Esophagus mucosa (tissue), 1 donor: ENCODE measurements around the gene IMMP2L. TPM values are rescaled to one million over a fixed set of nuclear protein-coding genes. Genes with fewer than 3 reads are reported as not detected.

Source experiments
- ATAC-seq: fragments of 200-7000 bp; cut with Tn5 transposase; one replicate; pipeline ENCODE4 v1.9.1; 2020
- total RNA-seq: library from RNA; stranded (reverse); gene quantifications from one replicate; pipeline ENCODE4 v1.2.4, GENCODE V29; 2023
- donor health status: DM: yes; HTN: yes; CAD: no.

Gene IMMP2L
- total RNA-seq, 1 donor from 2014 or later, result 8.8 TPM

DNA sequence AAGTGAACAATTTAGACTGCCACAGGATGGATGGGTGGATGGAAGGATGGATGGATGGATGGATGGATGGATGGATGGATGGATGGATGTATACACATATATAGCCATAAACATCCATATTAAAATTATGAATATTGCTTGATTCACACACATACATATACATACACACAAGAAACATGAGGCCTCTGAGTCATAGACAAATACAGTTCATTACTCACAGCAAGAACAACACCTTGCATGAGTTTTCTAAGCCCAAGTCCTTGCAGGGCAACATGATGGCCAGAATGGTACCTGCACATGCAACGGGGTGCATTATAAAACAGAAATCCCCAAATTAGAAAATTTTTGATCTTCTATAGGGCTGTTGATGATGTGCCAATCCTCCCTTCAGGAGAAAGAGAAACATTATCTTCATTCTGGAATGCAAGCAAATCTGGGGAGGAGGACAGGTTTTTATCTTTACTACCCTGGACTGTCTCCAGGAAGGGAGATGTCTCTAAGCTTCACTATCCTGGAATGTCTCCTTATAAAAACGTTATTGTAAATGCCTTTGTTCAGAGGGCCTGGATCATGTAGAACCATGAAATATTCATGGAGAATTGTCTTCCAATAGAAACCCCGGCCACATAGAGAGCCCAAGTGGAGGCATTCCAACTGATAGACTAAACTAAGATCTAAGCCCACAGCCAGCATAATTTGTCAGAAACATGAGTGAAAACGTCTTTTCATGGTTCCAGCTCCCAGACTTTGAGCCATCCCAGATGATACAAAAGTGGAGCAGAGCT is 709.9 kb downstream of the IMMP2L start:
- no peak for ATAC-seq

DNA sequence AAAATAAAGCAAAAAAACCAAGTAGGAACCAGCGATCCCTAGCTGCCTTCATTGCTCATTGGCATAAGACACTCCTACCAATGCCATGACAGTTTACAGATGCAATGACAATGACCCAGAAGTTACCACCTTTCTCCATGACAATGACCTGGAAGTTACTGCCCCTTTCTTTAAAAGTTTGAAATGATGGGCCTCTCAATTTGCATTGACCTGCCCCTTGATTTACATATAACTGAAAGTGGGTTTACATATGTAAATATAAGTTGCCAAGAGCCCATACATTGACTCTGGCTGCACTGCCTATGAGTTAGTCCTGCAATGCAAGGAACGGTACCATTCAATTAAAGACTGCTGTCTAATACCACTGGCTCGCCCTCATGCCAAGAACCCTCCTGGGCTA is 712.1 kb downstream of the IMMP2L start:
- no peak for ATAC-seq

DNA sequence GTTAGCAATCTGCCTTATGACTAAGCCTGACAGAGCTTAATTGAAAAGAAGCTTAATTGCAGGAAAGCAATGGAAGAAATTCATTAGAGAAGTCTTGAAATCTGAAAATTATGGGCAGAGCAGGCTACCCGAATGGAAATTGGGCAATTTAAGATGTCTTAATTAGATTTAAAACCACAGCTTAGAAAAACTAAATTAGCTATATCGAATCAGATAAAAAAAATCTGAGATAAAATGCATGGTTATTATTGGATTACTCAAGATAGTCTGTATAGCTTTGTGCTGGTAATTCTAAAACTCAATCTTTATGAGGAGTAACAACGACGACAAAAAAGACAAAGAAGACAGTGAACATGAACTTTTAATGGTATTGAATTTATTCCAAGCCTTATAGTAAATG is 719.5 kb downstream of the IMMP2L start:
- ATAC-seq, result no peak

GRCh38 chr7:110841840-110842545 is 720.3 kb downstream of the IMMP2L start:
- no peak for ATAC-seq

- no peak for ATAC-seq
Measured at GRCh38 chr7:110839866-110840265, 722.4 kb downstream of the IMMP2L start.

- no peak for ATAC-seq
Measured at GRCh38 chr7:110835849-110836248, 726.4 kb downstream of the IMMP2L start.

GRCh38 chr7:110835218-110835617 is 727.1 kb downstream of the IMMP2L start:
- no peak for ATAC-seq

GRCh38 chr7:110831419-110831818 is 730.9 kb downstream of the IMMP2L start:
- ATAC-seq, result no peak

DNA sequence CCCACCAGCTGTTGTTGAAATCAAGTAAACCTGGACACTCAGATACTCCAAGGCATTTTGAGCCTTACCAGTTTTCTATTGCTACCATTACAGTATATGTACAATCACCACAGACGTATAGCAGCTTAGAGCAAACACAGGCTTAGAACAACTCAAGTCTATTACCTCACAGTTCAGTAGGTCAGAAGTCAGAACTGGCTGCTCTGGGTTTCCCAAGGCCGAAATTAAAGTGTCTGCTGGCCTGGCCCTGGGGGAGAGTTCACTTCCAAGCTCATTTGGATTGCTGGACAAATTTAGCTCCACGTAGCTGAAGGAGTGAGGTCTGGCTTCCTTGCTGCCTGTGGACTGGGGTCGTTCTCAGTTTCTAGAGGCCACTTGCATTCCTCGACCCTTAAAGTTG is 731.5 kb downstream of the IMMP2L start:
- no peak for ATAC-seq

DNA sequence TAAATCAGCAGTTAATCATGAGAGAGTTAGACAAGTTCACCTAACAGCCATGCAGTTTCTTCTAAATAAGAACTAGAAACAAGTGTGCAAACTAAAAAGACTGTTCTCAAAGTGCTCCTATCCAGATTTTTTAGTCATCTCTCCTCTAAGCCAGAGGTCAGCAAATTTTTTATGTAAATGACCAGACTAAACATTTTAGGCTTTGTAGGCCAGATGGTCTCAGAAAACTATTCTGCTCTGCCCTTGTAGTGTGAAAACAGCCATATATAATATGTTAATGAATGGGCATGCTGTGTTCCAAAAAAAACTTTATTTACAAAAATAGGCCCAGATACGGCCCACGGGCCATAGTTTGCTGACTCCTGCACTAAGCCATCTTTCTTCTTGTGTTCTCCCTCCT is 734.4 kb downstream of the IMMP2L start:
- no peak for ATAC-seq

DNA sequence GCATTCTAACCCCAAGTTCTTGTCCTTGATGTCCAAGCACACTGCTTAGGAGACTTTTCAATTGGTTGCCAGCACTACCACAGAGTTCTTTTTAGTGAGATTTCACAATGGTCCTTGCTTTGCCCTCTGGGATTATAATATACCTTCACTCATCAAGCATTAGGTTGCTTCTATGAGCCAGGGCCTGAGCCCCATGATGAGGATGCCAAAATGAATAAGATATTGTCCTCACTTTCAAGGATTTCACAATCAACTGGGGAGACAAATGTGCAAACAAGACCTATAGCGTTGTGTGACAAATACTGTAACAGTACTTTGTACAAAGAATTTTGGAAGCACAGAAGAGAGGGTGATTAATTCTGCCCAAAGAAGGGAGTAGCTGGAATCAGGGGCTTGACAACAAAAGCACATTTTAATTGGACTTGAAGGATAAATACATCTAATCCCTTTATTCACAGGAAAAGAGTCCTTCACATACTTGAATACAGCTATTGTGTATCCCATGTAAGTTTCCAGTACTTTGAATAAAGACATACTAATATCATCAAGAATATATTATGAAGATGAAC is 734.9 kb downstream of the IMMP2L start:
- no peak for ATAC-seq

DNA sequence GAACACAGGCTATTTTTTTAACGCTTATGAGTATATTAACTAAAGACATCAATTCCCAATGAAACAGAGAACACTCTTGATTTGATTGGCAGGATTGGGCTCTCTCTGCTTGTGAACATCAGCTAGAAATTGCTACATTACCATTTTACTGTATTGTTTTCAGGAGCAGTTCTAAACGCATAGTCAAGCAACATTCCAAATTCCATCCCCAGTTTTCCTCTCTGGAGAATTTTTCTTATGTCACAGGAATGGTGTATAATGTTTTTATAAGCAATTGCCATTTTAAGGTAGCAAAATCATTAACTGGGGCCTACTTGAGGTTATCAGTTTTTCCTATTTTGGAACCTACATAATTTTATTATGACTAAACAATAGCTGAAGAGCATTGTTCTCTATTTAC is 748.3 kb downstream of the IMMP2L start:
- no peak for ATAC-seq

GRCh38 chr7:110809832-110810231 is 752.5 kb downstream of the IMMP2L start:
- ATAC-seq, result no peak

DNA sequence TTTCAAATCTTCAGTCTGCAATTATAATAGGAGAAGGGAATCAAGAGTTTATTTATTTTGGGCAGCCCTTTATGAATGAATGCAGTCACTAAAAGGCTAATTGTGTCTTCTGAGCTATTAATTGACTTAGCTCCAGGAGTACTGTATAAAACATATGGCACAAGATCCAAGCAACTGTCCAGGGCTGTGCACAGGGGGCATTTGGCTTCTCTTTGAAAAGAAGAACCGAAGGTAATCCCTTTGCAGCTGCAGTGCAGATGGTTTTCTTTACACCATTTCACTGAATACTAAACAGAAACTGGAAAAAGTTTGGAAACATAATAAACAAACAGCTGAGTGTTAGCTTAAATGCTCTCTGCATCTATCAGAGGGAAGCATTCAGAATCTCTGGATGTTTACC is 753.9 kb downstream of the IMMP2L start:
- no peak for ATAC-seq

DNA sequence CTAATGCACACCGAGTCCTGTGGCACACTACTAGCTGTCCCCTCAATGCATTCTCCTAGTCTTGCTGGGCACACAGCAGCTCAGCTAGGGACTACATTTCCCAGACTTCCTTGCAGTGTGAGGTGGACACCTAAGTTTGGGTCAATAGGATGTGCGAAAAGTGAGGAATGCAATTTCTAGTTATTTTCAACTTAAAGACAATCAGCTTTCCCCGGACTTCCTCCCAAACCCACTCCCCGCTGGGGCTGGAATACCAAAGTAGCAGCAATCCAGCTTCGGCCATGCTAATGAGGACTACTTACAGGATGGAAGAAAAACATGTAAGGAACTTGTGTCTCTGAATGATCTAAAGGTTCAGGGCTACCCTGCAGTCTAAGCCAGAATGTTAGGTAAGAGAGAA is 757.8 kb downstream of the IMMP2L start:
- ATAC-seq, result no peak

DNA sequence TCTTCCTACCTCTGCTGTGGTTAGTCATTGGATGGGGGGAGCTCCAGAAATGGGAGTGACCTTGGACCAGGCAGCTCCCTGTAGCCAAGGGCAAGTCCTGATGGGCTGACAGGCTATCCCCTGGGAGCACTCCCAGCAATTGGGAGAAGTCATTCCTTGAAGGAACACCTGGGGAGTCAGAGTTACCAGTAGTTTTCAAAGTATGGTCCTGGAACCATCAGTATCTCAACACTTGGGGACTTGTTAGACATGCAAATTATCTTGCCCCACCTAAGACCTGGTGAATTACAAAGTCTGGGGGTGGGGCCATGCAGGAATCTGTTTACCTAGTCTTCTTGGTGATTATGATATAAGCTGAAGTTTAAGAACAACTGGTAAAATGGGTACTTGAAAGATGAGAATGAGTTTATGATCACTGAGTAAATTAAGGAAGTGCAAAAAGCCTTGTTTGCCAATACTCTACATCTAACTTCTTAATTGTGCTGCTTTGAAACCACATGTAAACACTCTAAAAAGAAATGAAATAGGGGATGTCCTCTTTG is 758.6 kb downstream of the IMMP2L start:
- ATAC-seq, result no peak

GRCh38 chr7:110801502-110801901 is 760.8 kb downstream of the IMMP2L start:
- ATAC-seq, result no peak

DNA sequence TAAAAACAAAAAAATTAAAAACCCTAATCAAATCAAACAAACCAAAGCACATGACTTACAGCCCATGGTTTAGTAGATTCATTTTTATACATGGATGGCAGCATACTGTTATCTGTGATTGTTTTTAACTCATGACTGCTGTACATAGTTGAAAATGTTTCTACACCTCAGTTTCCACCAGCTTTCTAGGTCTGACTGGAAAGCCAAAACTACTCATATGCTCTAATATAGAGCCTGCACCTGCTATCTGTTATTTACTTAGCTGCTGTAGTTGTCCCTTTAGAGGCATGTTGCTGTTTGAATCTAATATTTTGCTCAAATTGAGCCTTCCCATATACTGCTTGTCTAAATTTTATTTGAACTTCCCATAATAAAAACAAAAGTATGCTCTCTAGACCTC is 761.3 kb downstream of the IMMP2L start:
- no peak for ATAC-seq

DNA sequence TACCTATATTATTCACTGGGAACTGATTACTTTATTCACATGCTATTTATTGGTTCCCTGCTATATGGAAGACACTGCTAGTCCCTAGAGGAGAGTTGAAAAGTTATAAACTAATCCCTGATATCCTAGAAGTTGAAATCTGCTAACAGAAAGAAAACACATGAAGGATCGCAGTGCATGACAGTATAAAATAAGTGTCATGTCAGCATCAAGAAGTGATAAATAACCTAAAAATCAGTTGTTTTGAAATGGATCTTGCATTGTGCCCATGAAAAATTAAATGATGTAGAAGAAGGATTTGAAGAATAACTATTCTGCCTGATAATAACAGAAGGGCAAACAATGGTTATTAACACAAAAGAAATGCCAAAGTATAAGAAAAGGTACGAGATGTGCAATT is 764.6 kb downstream of the IMMP2L start:
- ATAC-seq, result no peak

GRCh38 chr7:110790992-110791391 is 771.3 kb downstream of the IMMP2L start:
- no peak for ATAC-seq

GRCh38 chr7:110786328-110786965 is 775.8 kb downstream of the IMMP2L start:
- no peak for ATAC-seq

DNA sequence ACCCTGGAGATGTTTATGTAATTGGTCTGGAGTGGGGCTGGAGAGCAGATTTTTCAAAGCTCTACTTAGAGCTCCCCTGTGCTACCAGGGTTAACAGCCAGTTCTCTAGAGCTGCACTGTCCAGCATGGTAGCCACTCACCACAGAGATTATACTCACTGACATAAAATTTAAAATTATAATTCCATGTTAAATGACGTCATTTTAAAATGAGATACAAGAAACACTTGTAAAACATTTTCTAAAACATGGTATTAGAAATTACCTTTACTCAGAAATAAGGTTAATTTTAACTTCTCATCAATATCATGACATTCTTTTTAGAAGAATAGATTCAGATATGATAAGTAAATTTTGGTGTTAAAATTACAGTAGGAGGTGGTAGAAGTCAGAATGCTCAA is 777.5 kb downstream of the IMMP2L start:
- ATAC-seq, result no peak

- no peak for ATAC-seq
Measured at GRCh38 chr7:110780712-110781111, 781.6 kb downstream of the IMMP2L start.
